UCSD-AML1 (cell line): ENCODE data around the gene ERP27.

Source experiments
- DNase-seq: peaks from one replicate; lab custom pipeline; 2025; ENCODE audit not compliant: unreplicated experiment; lab: John Stamatoyannopoulos, UW

The ERP27 gene

GRCh38 chr12:14871886-14872285 is 66.5 kb downstream of the ERP27 start:
- DNase-seq, result no peak

GRCh38 chr12:14871247-14871646 is 67.1 kb downstream of the ERP27 start:
- no peak for DNase-seq

GRCh38 chr12:14868916-14869506 is 69.3 kb downstream of the ERP27 start:
- DNase-seq, result no peak
